H9 (cell line): ENCODE data around the gene FBH1. TPM values are rescaled to one million over a fixed set of nuclear protein-coding genes. Genes with fewer than 3 reads are reported as not detected.

Experiments used
- DNase-seq: peaks from one replicate; pipeline ENCODE4 v3.0.0-alpha.2; 2017
- H2AFZ ChIP-seq: one replicate; pipeline ENCODE4 v1.6.1; 2013; ENCODE audit warnings: mild to moderate bottlenecking, low read length, control low read depth, moderate library complexity
- H2AK5ac ChIP-seq: 2 replicates; pipeline ENCODE4 v1.6.1; 2013; ENCODE audit warnings: low read length, control low read depth, mixed read lengths; ENCODE audit not compliant: insufficient read length
- H2BK120ac ChIP-seq: one replicate; pipeline ENCODE4 v1.6.1; 2013; ENCODE audit warnings: low read depth, mild to moderate bottlenecking, low read length, control low read depth, inconsistent platforms; ENCODE audit not compliant: poor library complexity, severe bottlenecking
- H2BK12ac ChIP-seq: 2 replicates; pipeline ENCODE4 v1.6.1; 2013; ENCODE audit warnings: low read length, control low read depth, mixed read lengths, low read depth; ENCODE audit not compliant: insufficient read length
- H2BK15ac ChIP-seq: 2 replicates; pipeline ENCODE4 v1.6.1; 2013; ENCODE audit warnings: low read depth, low read length, control low read depth
- H2BK20ac ChIP-seq: one replicate; pipeline ENCODE4 v1.6.1; 2013; ENCODE audit warnings: low read depth, mild to moderate bottlenecking, low read length, control low read depth, inconsistent platforms; ENCODE audit not compliant: poor library complexity, severe bottlenecking
- H2BK5ac ChIP-seq: 2 replicates; pipeline ENCODE4 v1.6.1; 2013; ENCODE audit warnings: low read length, control low read depth, mixed read lengths; ENCODE audit not compliant: insufficient read length
- H3K14ac ChIP-seq: 2 replicates; pipeline ENCODE4 v1.6.1; 2013; ENCODE audit warnings: low read length, control low read depth; ENCODE audit not compliant: insufficient read depth
- H3K18ac ChIP-seq: 2 replicates; pipeline ENCODE4 v1.6.1; 2013; ENCODE audit warnings: low read depth, mild to moderate bottlenecking, mixed read lengths, low read length, control low read depth; ENCODE audit not compliant: insufficient read length
- H3K23ac ChIP-seq: 2 replicates; pipeline ENCODE4 v1.6.1; 2013; ENCODE audit warnings: low read length, control low read depth, mixed read lengths, low read depth; ENCODE audit not compliant: insufficient read length
- H3K23me2 ChIP-seq: 2 replicates; pipeline ENCODE4 v1.6.1; 2013; ENCODE audit warnings: low read depth, mild to moderate bottlenecking, mixed read lengths, low read length, control low read depth; ENCODE audit not compliant: insufficient read length, poor library complexity, severe bottlenecking
- H3K27ac ChIP-seq: 2 replicates; pipeline ENCODE4 v1.5.1; 2013; ENCODE audit warnings: low read length, control low read depth, mixed read lengths, low read depth; ENCODE audit not compliant: insufficient read length
- H3K27me3 ChIP-seq: 2 replicates; pipeline ENCODE4 v1.6.1; 2013; ENCODE audit warnings: low read length, control low read depth, inconsistent platforms; ENCODE audit not compliant: insufficient read depth
- H3K4ac ChIP-seq: 2 replicates; pipeline ENCODE4 v1.6.1; 2013; ENCODE audit warnings: low read depth, mild to moderate bottlenecking, control low read depth, inconsistent platforms, low read length, moderate library complexity
- H3K4me1 ChIP-seq: 2 replicates; pipeline ENCODE4 v1.6.1; 2013; ENCODE audit warnings: low read length, control low read depth, inconsistent platforms; ENCODE audit not compliant: insufficient read depth
- H3K4me2 ChIP-seq: 2 replicates; pipeline ENCODE4 v1.6.1; 2013; ENCODE audit warnings: low read length, control low read depth, mixed read lengths; ENCODE audit not compliant: insufficient read length, insufficient read depth
- H3K56ac ChIP-seq: 2 replicates; pipeline ENCODE4 v1.6.1; 2013; ENCODE audit warnings: low read depth, mild to moderate bottlenecking, mixed read lengths, low read length, control low read depth; ENCODE audit not compliant: insufficient read length
- H3K79me1 ChIP-seq: 2 replicates; pipeline ENCODE4 v1.6.1; 2013; ENCODE audit warnings: low read depth, mild to moderate bottlenecking, moderate library complexity, low read length, control low read depth, inconsistent platforms; ENCODE audit not compliant: insufficient read depth, poor library complexity, severe bottlenecking
- H3K79me2 ChIP-seq: 2 replicates; pipeline ENCODE4 v1.6.1; 2013; ENCODE audit warnings: low read length, control low read depth, inconsistent platforms; ENCODE audit not compliant: insufficient read depth
- H3K9ac ChIP-seq: 2 replicates; pipeline ENCODE4 v1.6.1; 2013; ENCODE audit warnings: low read length, control low read depth, mixed read lengths; ENCODE audit not compliant: insufficient read length; ENCODE audit errors: extremely low read depth
- H3K9me3 ChIP-seq: one replicate; pipeline ENCODE4 v1.6.1; 2013; ENCODE audit warnings: low read depth, low read length, inconsistent platforms; ENCODE audit not compliant: control insufficient read depth
- H3T11ph ChIP-seq: one replicate; pipeline ENCODE4 v1.6.1; 2013; ENCODE audit warnings: mild to moderate bottlenecking, low read length, control low read depth, inconsistent platforms
- H4K20me1 ChIP-seq: one replicate; pipeline ENCODE4 v1.6.1; 2013; ENCODE audit not compliant: control insufficient read depth, insufficient read length, insufficient read depth
- H4K5ac ChIP-seq: 2 replicates; pipeline ENCODE4 v1.6.1; 2013; ENCODE audit warnings: low read depth, mild to moderate bottlenecking, mixed read lengths, low read length, control low read depth; ENCODE audit not compliant: insufficient read length
- H4K8ac ChIP-seq: replicated peaks from 2 replicates; pipeline ENCODE4 v1.6.1; 2013; ENCODE audit warnings: low read length, control low read depth, mixed read lengths, low read depth; ENCODE audit not compliant: insufficient read length
- H4K91ac ChIP-seq: 2 replicates; pipeline ENCODE4 v1.6.1; 2013; ENCODE audit warnings: low read depth, mild to moderate bottlenecking, moderate library complexity, mixed read lengths, low read length, control low read depth; ENCODE audit not compliant: insufficient read length
- H3K27ac Mint-ChIP-seq, 3 experiments: 2 replicates in 2 of 3; 3 replicates in 1 of 3; pipeline ENCODE4 v1.8.0; 2020 to 2021; ENCODE audit warnings: mixed read lengths in 3 of 3, mild to moderate bottlenecking in 1 of 3, moderate library complexity in 1 of 3
- H3K27me3 Mint-ChIP-seq: 2 replicates; pipeline ENCODE4 v1.8.0; 2021; ENCODE audit warnings: low read depth, mild to moderate bottlenecking, moderate library complexity, mixed read lengths
- H3K36me3 Mint-ChIP-seq, 3 experiments: 2 replicates in 2 of 3; 3 replicates in 1 of 3; pipeline ENCODE4 v1.8.0; 2020 to 2021; ENCODE audit warnings: low read depth in 3 of 3, mixed read lengths in 3 of 3; ENCODE audit not compliant: insufficient read depth in 1 of 3
- H3K4me1 Mint-ChIP-seq, 2 experiments: 2 replicates each; pipeline ENCODE4 v1.8.0; 2020; ENCODE audit warnings: mixed read lengths in 2 of 2
- H3K4me3 Mint-ChIP-seq, 2 experiments: 2 replicates in 1 of 2; 3 replicates in 1 of 2; pipeline ENCODE4 v1.8.0; 2020 to 2021; ENCODE audit warnings: mild to moderate bottlenecking in 2 of 2, mixed read lengths in 2 of 2, moderate library complexity in 1 of 2
- H3K9me3 Mint-ChIP-seq, 2 experiments: 2 replicates in 1 of 2; 3 replicates in 1 of 2; pipeline ENCODE4 v1.8.0; 2020; ENCODE audit warnings: mild to moderate bottlenecking in 2 of 2, mixed read lengths in 2 of 2, moderate library complexity in 1 of 2
- CTCF ChIP-seq: fragments of 200-600 bp; sonication (generic); conservative IDR thresholded peaks from 3 replicates; pipeline ENCODE4 v1.8.0; 2021; ENCODE audit warnings: antibody characterized with exemption, mild to moderate bottlenecking
- WGBS: extraction: QIAGEN DNeasy Blood & Tissue Kit; methylation state at CpG from one replicate; pipeline ENCODE4 v1.1.7; 2013; ENCODE audit warnings: missing lambda C conversion rate, low lambda C conversion rate, mixed read lengths; ENCODE audit not compliant: insufficient read length; ENCODE audit errors: extremely low coverage; 5-methylcytosine and 5-hydroxymethylcytosine counted together
- total RNA-seq: library from RNA; stranded (reverse); gene quantifications from 2 replicates; pipeline ENCODE4 v1.2.1, GENCODE V29; 2021

FBH1 gene
- total RNA-seq, 1 experiment from 2014 or later = 52.2 TPM

GRCh38 chr10:5944389-5945189 is 54.5 kb downstream of the FBH1 start:
- H2BK12ac ChIP-seq = no peak overlapping the region
- no peaks in the 10 kb centered on the region for H3K79me1 ChIP-seq
- no peak overlapping the region for H2AK5ac ChIP-seq
- TF ChIP-seq CTCF = no peak
- H2BK5ac ChIP-seq = no peak overlapping the region
- no peak for DNase-seq
- Mint-ChIP-seq H3K4me1 (peaks cover 31 to 39% of the 10 kb centered on the region in 2 experiments), H3K9me3 (no peaks in the 10 kb centered on the region), H3K27me3 (peaks cover 5% of the 10 kb centered on the region), H3K36me3 (no peaks in the 10 kb centered on the region), H3K4me3 (no peak overlapping the region; a peak in 1 of 5 replicates), H3K27ac (peak overlapping the region in 1 of 3 experiments; percentile 35; a peak in 2 of 7 replicates)
- no peak overlapping the region for H3K9ac ChIP-seq
- WGBS = no CpG with 5 or more reads among the region's 7 CpGs
- H3T11ph ChIP-seq = no peak overlapping the region
- H3K14ac ChIP-seq = no peak overlapping the region
- peak overlapping the region; percentile 32 for H2AFZ ChIP-seq
- H2BK20ac ChIP-seq = no peak overlapping the region
- H3K18ac ChIP-seq = no peak overlapping the region
- peaks cover 3% of the 10 kb centered on the region for H3K23me2 ChIP-seq
- H3K4me2 ChIP-seq = no peak overlapping the region
- H3K4ac ChIP-seq = no peak overlapping the region
- no peaks in the 10 kb centered on the region for H3K9me3 ChIP-seq
- H3K79me2 ChIP-seq = no peaks in the 10 kb centered on the region
- no peak overlapping the region for H4K91ac ChIP-seq
- H3K4me1 ChIP-seq = peaks cover 8% of the 10 kb centered on the region; the same call in 1 of the 2 replicates
- no peaks in the 10 kb centered on the region for H4K20me1 ChIP-seq
- H4K8ac ChIP-seq = no peak overlapping the region
- no peak overlapping the region for H3K56ac ChIP-seq
- no peak overlapping the region for H2BK120ac ChIP-seq
- no peak overlapping the region for H3K27ac ChIP-seq
- H3K23ac ChIP-seq = no peak overlapping the region
- no peak overlapping the region for H4K5ac ChIP-seq
- no peak overlapping the region for H2BK15ac ChIP-seq
- no peaks in the 10 kb centered on the region for H3K27me3 ChIP-seq
